DND-41 (cell line): ENCODE data around the gene RAET1E.

Source experiments
- CTCF ChIP-seq: IDR thresholded peaks from 2 replicates; pipeline ENCODE4 v1.5.1; 2012; ENCODE audit warnings: borderline replicate concordance, low read length, moderate library complexity, mild to moderate bottlenecking; ENCODE audit not compliant: poor library complexity, severe bottlenecking; ENCODE audit errors: extremely low read depth
- EZH2 ChIP-seq: IDR thresholded peaks from 3 replicates; pipeline ENCODE4 v1.6.1; 2012; ENCODE audit warnings: borderline replicate concordance, low read depth, mild to moderate bottlenecking, moderate library complexity, low read length, inconsistent platforms; ENCODE audit not compliant: severe bottlenecking

GRCh38 chr6:149881066-149881766 lies 16.7 kb downstream of the RAET1E start:
- TF ChIP-seq CTCF = no peak
- no peak for TF ChIP-seq EZH2
